Stimulated activated CD4-positive, alpha-beta T cell treated with anti-CD3 and anti-CD28 coated beads, Interleukin-2, amount 100 ng/mL, for 24 hours (primary cell): Measurements from ENCODE around the gene ZEB2.

Experiments
- DNase-seq, 2 donors: peaks; one replicate each; pipeline ENCODE4 v3.0.0-alpha.2; 2020

The ZEB2 gene

DNA sequence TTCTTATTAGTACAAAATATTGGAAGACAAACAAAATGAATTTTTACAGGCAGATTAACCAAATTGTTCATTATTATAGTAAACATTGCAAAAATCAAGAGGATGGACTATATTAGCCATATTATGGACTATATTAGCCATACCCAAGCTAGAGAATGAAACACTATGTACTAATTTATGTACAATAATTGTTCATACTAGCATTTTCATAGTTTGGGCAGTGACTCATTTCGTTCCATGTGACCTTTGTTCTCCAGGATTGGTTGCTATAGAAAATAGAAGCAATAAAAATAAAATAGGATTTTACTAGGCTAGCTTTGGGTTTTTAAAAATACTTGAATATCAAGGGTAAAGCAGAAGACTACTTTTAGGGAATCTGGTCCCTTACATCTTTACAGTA, 176.8 kb downstream of the ZEB2 start:
- DNase-seq = no peak

- DNase-seq = no peak
Observed at GRCh38 chr2:144341538-144341937, 178.4 kb downstream of the ZEB2 start.

- DNase-seq = no peak
Observed at GRCh38 chr2:144339048-144339447, 180.9 kb downstream of the ZEB2 start.

DNA sequence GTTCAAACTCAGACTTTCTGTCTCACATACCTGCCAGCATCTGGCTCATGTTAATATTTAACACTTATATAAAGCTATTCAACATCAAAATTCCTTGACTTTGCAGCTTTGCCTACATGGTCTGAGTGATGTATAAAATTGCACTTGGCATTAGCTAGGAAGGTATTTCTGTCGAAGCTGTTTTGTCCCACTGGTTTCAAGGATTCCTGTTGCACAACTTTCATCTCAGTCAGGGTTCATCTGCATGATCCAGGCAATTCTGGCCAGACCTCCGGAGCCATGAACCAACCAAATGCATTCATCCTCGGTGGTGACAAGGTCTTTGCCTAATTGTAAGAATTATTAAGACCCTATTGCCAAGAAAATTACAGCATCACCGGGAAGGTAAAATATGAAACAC, 185.4 kb downstream of the ZEB2 start:
- DNase-seq = no peak
